K562 (cell line): Measurements from ENCODE around the gene ZFPM1. TPM values are rescaled to one million over a fixed set of nuclear protein-coding genes. Genes with fewer than 3 reads are reported as not detected.

Experiments used
- ATAC-seq: fragments of 200-7000 bp; cut with Tn5 transposase; 3 replicates; pipeline ENCODE4 v1.9.1; 2020; ENCODE audit warnings: moderate library complexity
- BruUV-seq: library from RNA; stranded (reverse); fragments of 400-500 nt; replicated peaks from 2 replicates; lab custom pipeline; 2021; lab: Mats Ljungman, UMichigan
- CTCF ChIA-PET: fragments of 300-600 bp; formaldehyde crosslinking; extraction: SDS; loops from one replicate; lab custom pipeline; 2021; ENCODE audit warnings: low intra/inter-chr PET ratio; lab: Yijun Ruan, JAX
- POLR2A ChIA-PET: fragments of 300-600, 350-650 bp; sonication (Branson Sonifier 250); formaldehyde crosslinking; extraction: SDS; loops from one replicate; lab custom pipeline; 2021; ENCODE audit warnings: antibody characterized with exemption, inconsistent platforms; lab: Yijun Ruan, JAX
- DNase-seq, 4 experiments: peaks; one replicate each; pipeline versions ENCODE4 v3.0.0 to v3.0.0-alpha.2; 2011 to 2018; ENCODE audit warnings: low spot score in 3 of 4, mixed read lengths in 3 of 4; ENCODE audit errors: extremely low read depth in 1 of 4
- FAIRE-seq: peaks from 2 replicates; lab custom pipeline; 2011; peaks lifted over from hg19 to GRCh38; lab: Jason Lieb, UNC
- H2AFZ ChIP-seq: 2 replicates; pipeline ENCODE4 v1.6.0; 2011; ENCODE audit warnings: low read depth, low read length, control low read depth, inconsistent platforms
- H3K27ac ChIP-seq: fragments of 200-600 bp; 3 replicates; pipeline ENCODE4 v1.8.0; 2011; ENCODE audit warnings: low read depth, mild to moderate bottlenecking, control low read depth, inconsistent platforms, low read length, moderate library complexity, mixed read lengths; ENCODE audit errors: extremely low read depth
- H3K27me3 ChIP-seq, 2 experiments: fragments of 300-600 bp in 1 of 2; 2 replicates in 1 of 2; 3 replicates in 1 of 2; pipeline versions ENCODE4 v1.6.0 to v1.8.0; 2011; ENCODE audit warnings: inconsistent platforms in 2 of 2, low read length in 2 of 2, mild to moderate bottlenecking in 1 of 2, mixed read lengths in 1 of 2, moderate library complexity in 1 of 2; ENCODE audit not compliant: control insufficient read depth in 2 of 2, insufficient read depth in 2 of 2
- H3K36me3 ChIP-seq: fragments of 300-600 bp; 3 replicates; pipeline ENCODE4 v1.8.0; 2011; ENCODE audit warnings: mild to moderate bottlenecking, low read length, inconsistent platforms; ENCODE audit not compliant: control insufficient read depth, insufficient read depth
- H3K4me1 ChIP-seq, 2 experiments: fragments of 200-600 bp in 1 of 2; replicated peaks in 1 of 2; 2 replicates in 1 of 2; 3 replicates in 1 of 2; pipeline versions ENCODE4 v1.5.1 to v1.8.0; 2011; ENCODE audit warnings: inconsistent platforms in 2 of 2, low read length in 2 of 2, mild to moderate bottlenecking in 1 of 2, mixed read lengths in 1 of 2, moderate library complexity in 1 of 2; ENCODE audit not compliant: control insufficient read depth in 2 of 2, insufficient read depth in 2 of 2
- H3K4me2 ChIP-seq: 2 replicates; pipeline ENCODE4 v1.6.1; 2011; ENCODE audit warnings: low read length, control low read depth, inconsistent platforms, mixed read lengths; ENCODE audit not compliant: insufficient read depth
- H3K4me3 ChIP-seq: fragments of 200-600 bp; sonication (generic), shearing (Covaris generic); 2 replicates; pipeline ENCODE4 v1.5.1; 2016; ENCODE audit warnings: control low read depth, inconsistent platforms
- H3K79me2 ChIP-seq: fragments of 200-600 bp; 3 replicates; pipeline ENCODE4 v1.8.0; 2011; ENCODE audit warnings: low read length, inconsistent platforms; ENCODE audit not compliant: control insufficient read depth, insufficient read depth
- H3K9ac ChIP-seq, 2 experiments: 2 replicates each; pipeline versions ENCODE4 v1.6.0 to v1.6.1; 2011; ENCODE audit warnings: low read depth in 2 of 2, low read length in 2 of 2, control low read depth in 1 of 2, inconsistent platforms in 1 of 2, mild to moderate bottlenecking in 1 of 2, mixed read lengths in 1 of 2; ENCODE audit not compliant: insufficient read depth in 1 of 2
- H3K9me1 ChIP-seq: one replicate; pipeline ENCODE4 v1.6.0; 2011; ENCODE audit warnings: inconsistent platforms, mild to moderate bottlenecking, low read length, moderate library complexity; ENCODE audit not compliant: control insufficient read depth, insufficient read depth
- H3K9me3 ChIP-seq: replicated peaks from 2 replicates; pipeline ENCODE4 v1.5.1; 2011; ENCODE audit warnings: low read depth, low read length, inconsistent platforms; ENCODE audit not compliant: control insufficient read depth, insufficient read depth
- H4K20me1 ChIP-seq: replicated peaks from 2 replicates; pipeline ENCODE4 v1.6.1; 2011; ENCODE audit warnings: low read length, inconsistent platforms, mixed read lengths; ENCODE audit not compliant: control insufficient read depth, insufficient read depth
- ATF6 ChIP-seq: sonication (generic); formaldehyde crosslinking; IDR thresholded peaks from 2 replicates; pipeline ENCODE4 v1.4.0; 2020; ENCODE audit warnings: mild to moderate bottlenecking, missing genetic modification reagents
- BCL6 ChIP-seq: fragments of 250-450 bp; sonication (Bioruptor Pico); IDR thresholded peaks from 2 replicates; pipeline ENCODE4 v1.4.0; 2020
- KHSRP ChIP-seq: fragments of 450-650 bp; IDR thresholded peaks from 2 replicates; pipeline ENCODE4 v1.6.1; 2017
- KLF16 ChIP-seq: IDR thresholded peaks from 2 replicates; pipeline ENCODE4 v1.6.1; 2016; ENCODE audit warnings: antibody characterized with exemption
- MGA ChIP-seq: fragments of 450-650 bp; IDR thresholded peaks from 2 replicates; pipeline ENCODE4 v1.6.1; 2016; ENCODE audit warnings: mild to moderate bottlenecking, moderate library complexity
- PPARD ChIP-seq: fragments of 250-450 bp; sonication (Bioruptor Pico); IDR thresholded peaks from 2 replicates; pipeline ENCODE4 v1.8.0; 2022; ENCODE audit warnings: inconsistent platforms, mild to moderate bottlenecking, moderate library complexity
- WHSC1 ChIP-seq: IDR thresholded peaks from one replicate; pipeline ENCODE4 v1.6.1; 2012; ENCODE audit warnings: low read length, control low read depth, inconsistent platforms
- ZNF584 ChIP-seq: fragments of 200-800 bp; sonication (Bioruptor generic); IDR thresholded peaks from 2 replicates; pipeline ENCODE4 v1.6.1; 2016; ENCODE audit warnings: low read depth, mild to moderate bottlenecking, missing genetic modification characterization, missing compliant biosample characterization
- WGBS: fragments of 100-300 bp; shearing (Covaris generic); methylation state at CpG from one replicate; pipeline ENCODE4 v1.1.6; 2016; ENCODE audit warnings: low coverage, mixed read lengths; ENCODE audit not compliant: insufficient coverage; ENCODE audit errors: missing lambda C conversion rate; 5-methylcytosine and 5-hydroxymethylcytosine counted together
- in situ Hi-C: fragments of 300-500 bp; cut with MboI; formaldehyde crosslinking; loops from 4 replicates; pipeline ENCODE4 v1.15.0; 2018; ENCODE audit warnings: inconsistent platforms, mixed read lengths
- intact Hi-C: fragments of 100-400 bp; cut with micrococcal nuclease; formaldehyde crosslinking; loops from 2 replicates; pipeline ENCODE4 v1.14.2; 2022
- polyA plus RNA-seq, 8 experiments: library from polyadenylated mRNA; depleted of rRNA in 4 of 8; stranded (reverse) in 5 of 8; unstranded in 3 of 8; fragments of >200 nt; fragmentation: Nextera tagmentation in 2 of 8; fragmentation: Illumina TruSeq in 1 of 8; extraction: Ambion mirVana in 2 of 8; extraction: Trizol in 1 of 8; gene quantifications; 2 replicates each; pipeline versions ENCODE4 v1.2.1 to v1.2.3, GENCODE V29; 2011 to 2014; ENCODE audit warnings: inconsistent platforms in 1 of 8, missing spikeins in 1 of 8
- total RNA-seq, 7 experiments: library from RNA; depleted of rRNA in 6 of 7; stranded (reverse); fragments of >200 nt in 6 of 7; fragmentation: Illumina TruSeq in 2 of 7; extraction: Trizol in 2 of 7; gene quantifications; 2 replicates each; pipeline versions ENCODE4 v1.2.1 to v1.2.3, GENCODE V29; 2011 to 2021; ENCODE audit warnings: low replicate concordance in 1 of 7

Gene ZFPM1
- total and polyA plus RNA-seq, 9 of the 15 experiments (the other 6 are each of a cell fraction or from before 2014, with no cell fraction given) = 0.03 to 35.9 (median 1.4) TPM

- Histone ChIP-seq H3K27me3 (no peaks in the 10 kb centered on the region), H3K9me1 (no peaks in the 10 kb centered on the region), H3K4me3 (peak within 1 kb of the TSS; percentile 79), H3K4me2 (peak within 1 kb of the TSS; percentile 90), H3K36me3 (peaks cover 33% of the 10 kb centered on the region), H3K79me2 (peaks cover 54% of the 10 kb centered on the region), H3K27ac (peak within 1 kb of the TSS; percentile 87), H3K9me3 (no peaks in the 10 kb centered on the region), H2AFZ (peak within 1 kb of the TSS; percentile 98), H3K4me1 (peaks cover 20 to 28% of the 10 kb centered on the region in 2 experiments; a peak in 4 of 5 replicates), H4K20me1 (peaks cover 10% of the 10 kb centered on the region), H3K9ac (peak within 1 kb of the TSS; percentile 82 to 95)
- FAIRE-seq (peak; percentile 71), ATAC-seq (peak; percentile 94), DNase-seq (peak; percentile 99 to 100 (median 99))
- intact Hi-C loops (no loop called here), in situ Hi-C loops (no loop called here)
- ChIA-PET POLR2A (interaction anchor here (0.5 to 3.7 kb wide), 20 partner anchors 9 to 441 kb away, joined by 3 to 27 read pairs (median 4); partner anchors contain the start of gene SNAI3), CTCF (no interaction called here)
- under 1% methylated on average over 63 of the region's 90 CpGs for WGBS
- no TSS peak for BruUV-seq
- TF ChIP-seq ZNF584 (CRISPR knock-in tag) (no peak), BCL6 (no peak), KHSRP (peak; percentile 75; the same call in 1 of the 2 replicates), PPARD (CRISPR knock-in tag) (no peak), ATF6 (CRISPR knock-in tag) (no peak; the same call in 1 of the 2 replicates), KLF16 (no peak), WHSC1 (no peak), MGA (peak; percentile 69; the same call in 1 of the 2 replicates)
Observed at GRCh38 chr16:88569985-88570690, 117.1 kb downstream of the ZFPM1 start, which contains the start of gene ZC3H18. Gene ZC3H18, plus strand, starts transcription at chr16:88570403. Its CDS starts 6,721 bp downstream, at chr16:88577124.
